22Rv1 (cell line): ENCODE data around the gene GSKIP.

Source experiments
- CTCF ChIP-seq: fragments of 450-650 bp; IDR thresholded peaks from 2 replicates; pipeline ENCODE4 v1.5.1; 2017; ENCODE audit warnings: mild to moderate bottlenecking
- ZFX ChIP-seq: fragments of 450-650 bp; IDR thresholded peaks from 2 replicates; pipeline ENCODE4 v1.6.1; 2017; ENCODE audit warnings: antibody characterized with exemption, borderline replicate concordance

DNA sequence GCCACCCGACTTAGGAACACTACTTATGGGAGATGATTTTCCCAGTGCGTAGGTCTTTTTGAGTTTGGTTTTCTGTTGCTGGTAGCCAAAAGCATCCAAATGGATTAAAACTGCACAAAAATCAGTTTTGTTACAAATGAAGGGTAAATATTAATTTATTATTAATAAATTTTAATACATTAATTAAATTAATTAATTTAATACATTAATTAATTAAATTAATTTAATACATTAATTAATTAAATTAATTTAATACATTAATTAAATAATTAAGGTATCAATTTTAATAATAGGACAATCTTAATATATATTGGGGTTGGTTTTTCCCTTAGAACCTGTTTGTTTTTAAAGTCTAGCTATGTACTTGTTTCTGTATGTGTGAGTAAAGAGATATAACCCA, 52.2 kb downstream of the GSKIP start:
- TF ChIP-seq CTCF (no peak), ZFX (no peak)
